Thoracic aorta (tissue), 2 donors: ENCODE data around the gene CYYR1. TPM values are rescaled to one million over a fixed set of nuclear protein-coding genes. Genes with fewer than 3 reads are reported as not detected.

ENCODE experiments used
- ATAC-seq: fragments of 150-250 bp; one replicate; pipeline ENCODE4 v1.8.0; 2017; ENCODE audit warnings: low read depth; ENCODE audit not compliant: insufficient number of reproducible peaks, low FRiP score
- DNase-seq: peaks from one replicate; pipeline ENCODE4 v3.0.0-alpha.2; 2020; ENCODE audit warnings: low spot score
- H3K27ac ChIP-seq, 2 donors: fragments of 200-600 bp; sonication (generic); 1 replicate in 1 of 2; 2 replicates in 1 of 2; pipeline ENCODE4 v1.5.1; 2016; ENCODE audit warnings: mild to moderate bottlenecking in 2 of 2, moderate library complexity in 2 of 2
- H3K27me3 ChIP-seq: fragments of 200-600 bp; sonication (generic); replicated peaks from 2 replicates; pipeline ENCODE4 v1.6.0; 2016; ENCODE audit warnings: mild to moderate bottlenecking; ENCODE audit not compliant: insufficient read depth
- H3K36me3 ChIP-seq: fragments of 200-600 bp; sonication (generic); one replicate; pipeline ENCODE4 v1.5.1; 2016
- H3K4me1 ChIP-seq, 2 donors: fragments of 200-600 bp; sonication (generic); 1 replicate in 1 of 2; 2 replicates in 1 of 2; pipeline versions ENCODE4 v1.5.1 to v1.6.0; 2016; ENCODE audit warnings: low read depth in 2 of 2, mild to moderate bottlenecking in 1 of 2; ENCODE audit not compliant: control insufficient read depth in 1 of 2
- H3K4me3 ChIP-seq: fragments of 200-600 bp; sonication (generic); 2 replicates; pipeline ENCODE4 v1.5.1; 2016; ENCODE audit warnings: mild to moderate bottlenecking
- H3K9me3 ChIP-seq: fragments of 200-600 bp; sonication (generic); 2 replicates; pipeline ENCODE4 v1.5.1; 2016
- CTCF ChIP-seq: fragments of 200-600 bp; sonication (generic); IDR thresholded peaks from one replicate; pipeline ENCODE4 v1.5.1; 2019; ENCODE audit warnings: antibody characterized with exemption
- total RNA-seq, 2 donors: library from RNA; depleted of rRNA; stranded (reverse); fragments of >200 nt; gene quantifications; one replicate each; pipeline versions ENCODE4 v1.1.0 to v1.2.3, GENCODE V29; 2016

CYYR1 gene
- total RNA-seq, 2 donors from 2014 or later, result 6.6 to 15.8 TPM

GRCh38 chr21:26491663-26492062, 81.4 kb downstream of the CYYR1 start:
- Histone ChIP-seq H3K4me1 (no peaks in the 10 kb centered on the region), H3K36me3 (no peaks in the 10 kb centered on the region), H3K9me3 (no peaks in the 10 kb centered on the region), H3K27me3 (no peaks in the 10 kb centered on the region), H3K4me3 (no peak overlapping the region), H3K27ac (no peak overlapping the region)
- ATAC-seq, result no peak
- no peak for DNase-seq
- TF ChIP-seq CTCF, result no peak

- DNase-seq, result no peak
- Histone ChIP-seq H3K27me3 (no peaks in the 10 kb centered on the region), H3K9me3 (no peaks in the 10 kb centered on the region), H3K4me1 (no peaks in the 10 kb centered on the region), H3K4me3 (no peak overlapping the region), H3K36me3 (no peaks in the 10 kb centered on the region), H3K27ac (no peak overlapping the region)
- no peak for TF ChIP-seq CTCF
- ATAC-seq, result no peak
Measured at GRCh38 chr21:26490771-26491170, 82.3 kb downstream of the CYYR1 start.

GRCh38 chr21:26489781-26490180, 83.3 kb downstream of the CYYR1 start:
- ATAC-seq (no peak), DNase-seq (no peak)
- no peak for TF ChIP-seq CTCF
- no peaks in the 10 kb centered on the region for H3K36me3 ChIP-seq
- H3K9me3 ChIP-seq, result no peaks in the 10 kb centered on the region
- no peak overlapping the region for H3K4me3 ChIP-seq
- no peaks in the 10 kb centered on the region for H3K27me3 ChIP-seq
- no peak overlapping the region for H3K27ac ChIP-seq
- H3K4me1 ChIP-seq, result no peaks in the 10 kb centered on the region

- Histone ChIP-seq H3K9me3 (no peaks in the 10 kb centered on the region), H3K4me1 (no peaks in the 10 kb centered on the region)
Measured at GRCh38 chr21:26487981-26488480, 85.1 kb downstream of the CYYR1 start.

GRCh38 chr21:26473471-26473870, 99.6 kb downstream of the CYYR1 start:
- Histone ChIP-seq H3K27me3 (no peaks in the 10 kb centered on the region), H3K36me3 (no peaks in the 10 kb centered on the region), H3K27ac (no peak overlapping the region), H3K4me3 (no peak overlapping the region), H3K4me1 (no peaks in the 10 kb centered on the region), H3K9me3 (no peaks in the 10 kb centered on the region)
- no peak for ATAC-seq
- no peak for TF ChIP-seq CTCF
- no peak for DNase-seq

More at GRCh38 chr21:26487981-26488480, 85.1 kb downstream of the CYYR1 start:
- ATAC-seq (no peak), DNase-seq (no peak)
- H3K27ac ChIP-seq, result no peak overlapping the region
- no peaks in the 10 kb centered on the region for H3K36me3 ChIP-seq
- H3K4me3 ChIP-seq, result no peak overlapping the region
- no peak for TF ChIP-seq CTCF
- H3K27me3 ChIP-seq, result no peaks in the 10 kb centered on the region
